ENCODE results near the gene RAD23B. TPM values are rescaled to one million over a fixed set of nuclear protein-coding genes. Genes with fewer than 3 reads are reported as not detected.

Gene RAD23B
- polyA plus RNA-seq, 4 donors, result 129 to 153 (median 133) TPM

GRCh38 chr9:107266624-107267368, 16.3 kb upstream of the RAD23B start:
- DNase-seq (ENCODE audit: low read depth in 4 of 4, low spot score in 2 of 4), result no peak

GRCh38 chr9:107268560-107268959, 14.5 kb upstream of the RAD23B start:
- no peak for DNase-seq (ENCODE audit: low read depth in 4 of 4, low spot score in 2 of 4)

GRCh38 chr9:107269254-107269653, 13.8 kb upstream of the RAD23B start:
- DNase-seq (ENCODE audit: low read depth in 4 of 4, low spot score in 2 of 4), result no peak

DNA sequence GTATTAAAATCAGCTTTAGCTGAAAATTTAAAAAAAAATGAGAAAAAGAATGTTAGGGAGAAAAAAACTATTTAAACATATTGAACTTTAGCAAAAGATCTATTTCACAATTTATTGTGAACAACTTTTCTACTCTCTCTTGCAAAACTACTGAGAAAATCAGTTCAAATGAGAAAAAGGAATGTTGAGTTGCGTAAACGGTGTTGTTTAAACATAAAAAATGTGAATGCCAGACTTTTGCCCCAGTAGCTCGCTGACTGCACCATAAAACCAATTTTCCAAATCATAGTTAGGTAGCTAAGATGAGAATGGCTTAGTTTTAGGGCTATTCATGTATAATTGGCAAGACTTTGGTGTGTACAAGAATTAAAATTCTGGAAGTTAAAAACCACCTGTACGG, 13.4 kb upstream of the RAD23B start:
- DNase-seq (ENCODE audit: low read depth in 4 of 4, low spot score in 2 of 4), result no peak

GRCh38 chr9:107270082-107270481, 13.0 kb upstream of the RAD23B start:
- no peak for DNase-seq (ENCODE audit: low read depth in 4 of 4, low spot score in 2 of 4)

- DNase-seq (ENCODE audit: low read depth in 4 of 4, low spot score in 2 of 4), result no peak
Observed at GRCh38 chr9:107270580-107270979, 12.5 kb upstream of the RAD23B start.

DNA sequence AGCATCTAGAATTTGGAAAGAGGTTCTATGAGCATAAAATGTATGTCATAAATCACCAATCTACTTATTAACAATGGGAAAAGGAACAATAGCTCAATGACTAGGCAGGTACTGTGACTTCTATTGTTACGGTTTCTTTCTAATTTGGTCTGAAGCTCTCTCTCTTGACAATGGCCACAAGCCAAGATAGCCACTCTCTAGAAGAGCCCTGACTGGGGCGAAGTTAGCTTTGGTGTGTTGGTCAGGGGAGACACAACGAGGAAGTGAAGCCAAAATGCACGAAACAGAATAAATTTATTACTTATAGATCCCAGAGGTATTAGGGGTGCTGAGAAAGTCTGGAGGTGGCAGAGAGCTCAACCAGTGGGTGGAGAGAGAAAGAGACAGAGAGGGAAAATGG, 9.4 kb upstream of the RAD23B start:
- DNase-seq (ENCODE audit: low read depth in 4 of 4, low spot score in 2 of 4), result no peak

GRCh38 chr9:107274096-107274495, 9.0 kb upstream of the RAD23B start:
- no peak for DNase-seq (ENCODE audit: low read depth in 4 of 4, low spot score in 2 of 4)

DNA sequence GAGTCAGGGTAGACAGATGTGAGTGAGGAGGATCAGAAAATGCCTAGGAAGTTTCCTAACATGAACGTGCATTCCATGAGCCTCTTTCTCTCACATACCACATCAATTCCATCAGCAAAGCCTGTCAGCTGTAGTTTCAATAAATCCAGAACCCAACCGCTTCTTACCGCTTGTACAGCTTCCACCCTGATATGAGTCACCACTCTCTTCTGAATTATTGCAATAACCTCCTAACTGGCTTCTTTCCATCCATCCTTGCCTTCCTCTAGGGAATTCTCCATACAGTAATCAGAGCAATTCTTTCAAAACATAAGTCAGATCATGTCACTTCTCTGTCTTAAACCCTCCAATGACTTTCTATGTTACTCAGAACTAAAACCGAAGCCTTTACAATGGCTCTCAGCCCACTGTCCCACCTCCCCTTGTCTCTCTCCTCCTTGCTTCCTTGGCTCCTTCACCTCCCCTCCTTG, 8.1 kb upstream of the RAD23B start:
- DNase-seq (ENCODE audit: low read depth in 4 of 4, low spot score in 2 of 4), result no peak

DNA sequence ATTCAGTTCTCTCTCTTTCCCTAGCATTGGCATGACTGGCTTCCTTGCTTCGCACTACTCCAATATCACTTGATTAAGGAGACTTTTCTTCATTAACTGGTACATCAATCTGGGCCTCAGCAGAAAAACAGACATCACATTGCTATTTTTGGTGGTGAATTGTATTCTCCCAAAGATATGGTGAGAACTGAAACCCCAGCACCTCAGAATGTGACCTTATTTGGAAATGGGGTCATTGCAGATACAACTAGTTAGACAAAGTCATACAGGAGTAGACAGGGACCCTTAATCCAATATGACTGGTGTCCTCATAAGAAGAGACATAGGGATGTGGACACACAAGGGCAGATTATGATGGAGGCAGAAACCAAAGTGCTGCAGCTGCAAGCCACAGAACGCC, 7.5 kb upstream of the RAD23B start:
- no peak for DNase-seq (ENCODE audit: low read depth in 4 of 4, low spot score in 2 of 4)

- no peak for DNase-seq (ENCODE audit: low read depth in 4 of 4, low spot score in 2 of 4)
Observed at GRCh38 chr9:107276966-107277710, 5.9 kb upstream of the RAD23B start.

- DNase-seq (ENCODE audit: low read depth in 4 of 4, low spot score in 2 of 4), result no peak
Observed at GRCh38 chr9:107277801-107278200, 5.3 kb upstream of the RAD23B start.

DNA sequence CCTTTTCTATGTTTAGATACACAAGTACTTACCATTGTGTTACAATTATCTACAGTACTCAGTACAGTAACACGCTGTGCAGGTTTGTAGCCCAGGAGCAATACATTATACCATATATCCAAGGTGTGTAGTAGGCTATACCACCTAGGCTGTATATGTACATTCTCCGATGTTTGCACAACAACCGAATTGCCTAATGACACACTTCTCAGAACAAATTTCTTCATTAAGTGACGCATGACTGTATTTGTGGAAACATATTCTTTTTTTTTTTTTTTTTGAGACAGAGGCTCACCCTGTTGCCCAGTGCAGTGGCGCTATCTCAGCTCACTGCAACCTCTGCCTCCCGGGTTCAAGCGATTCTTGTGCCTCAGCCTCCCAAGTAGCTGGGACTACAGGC, 4.0 kb upstream of the RAD23B start:
- no peak for DNase-seq (ENCODE audit: low read depth in 4 of 4, low spot score in 2 of 4)

DNA sequence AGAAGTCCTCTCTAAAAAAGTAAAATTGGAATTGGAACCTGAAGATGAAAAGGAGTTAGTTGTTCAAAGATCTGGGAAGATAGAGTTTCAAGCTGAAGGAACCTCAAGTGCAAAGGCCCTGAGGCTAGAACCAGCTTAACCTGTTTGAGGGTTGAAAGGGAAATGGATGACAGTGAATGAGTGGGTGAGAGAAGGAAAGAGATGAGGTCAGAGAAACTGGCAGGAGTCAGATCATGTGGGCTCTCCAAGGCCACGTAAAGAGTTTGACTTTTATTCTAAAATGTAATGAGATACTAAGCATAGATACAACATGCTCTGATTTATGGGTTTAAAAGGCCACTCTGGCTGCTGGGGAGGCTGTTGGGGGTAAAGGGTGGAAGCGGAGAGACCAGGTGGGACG, 2.5 kb upstream of the RAD23B start:
- DNase-seq (ENCODE audit: low read depth in 4 of 4, low spot score in 2 of 4), result no peak

- DNase-seq (ENCODE audit: low read depth in 4 of 4, low spot score in 2 of 4), result no peak
Observed at GRCh38 chr9:107281184-107281583, 1.9 kb upstream of the RAD23B start.

- DNase-seq (ENCODE audit: low read depth in 4 of 4, low spot score in 2 of 4), result no peak
Observed at GRCh38 chr9:107281922-107282667, 984 bp upstream of the RAD23B start.

DNA sequence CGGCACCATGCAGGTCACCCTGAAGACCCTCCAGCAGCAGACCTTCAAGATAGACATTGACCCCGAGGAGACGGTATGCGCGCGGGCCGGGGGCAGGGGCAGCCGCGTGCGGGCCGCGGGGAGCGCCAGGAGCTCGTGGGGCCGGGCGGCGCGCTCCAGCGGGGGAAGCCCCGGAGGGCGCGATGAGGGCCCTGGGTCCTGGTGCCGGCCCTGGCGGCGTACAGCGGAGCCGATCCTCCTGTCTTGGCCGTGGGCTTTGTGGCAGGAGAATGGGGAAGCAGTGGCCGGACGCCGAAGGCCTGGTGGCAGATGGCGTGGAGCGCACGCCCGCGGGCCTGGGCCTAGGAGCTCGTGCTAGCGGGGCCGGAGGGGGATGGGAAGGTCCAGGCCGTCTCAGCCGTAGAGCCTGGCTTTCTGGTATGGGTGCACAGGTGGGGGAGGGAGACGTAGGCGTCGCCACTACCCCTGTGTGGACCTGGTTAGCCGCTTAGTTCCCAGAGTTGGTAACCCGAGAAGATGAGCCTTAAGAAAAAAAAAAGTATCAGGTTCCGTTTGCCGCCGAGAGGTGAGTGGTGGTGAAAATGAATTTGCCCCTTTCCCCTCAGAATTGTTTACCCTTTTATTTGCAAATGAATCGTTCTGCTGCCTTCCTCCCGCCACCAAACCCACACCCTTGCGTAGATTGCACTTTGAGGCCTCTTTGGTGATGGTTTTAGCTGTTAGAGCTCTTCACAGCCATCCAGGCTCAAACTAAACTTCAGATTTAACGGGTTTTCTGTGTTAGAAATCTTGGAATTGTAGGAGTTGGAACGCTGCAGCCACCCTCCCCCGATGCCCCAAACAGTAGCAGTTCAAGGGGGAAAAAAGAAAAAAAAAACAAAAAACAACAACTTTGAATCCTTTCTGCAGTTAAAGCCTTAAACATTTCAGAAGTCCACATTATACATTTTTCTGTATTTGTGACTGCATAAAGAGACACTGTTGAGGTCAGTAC, 841 bp downstream of the RAD23B start:
- DNase-seq (ENCODE audit: low read depth in 4 of 4, low spot score in 2 of 4), result peak; percentile 47 to 68 (median 68)

GRCh38 chr9:107284636-107285035, 1.6 kb downstream of the RAD23B start:
- DNase-seq (ENCODE audit: low read depth in 4 of 4, low spot score in 2 of 4), result no peak

- DNase-seq (ENCODE audit: low read depth in 4 of 4, low spot score in 2 of 4), result no peak
Observed at GRCh38 chr9:107285286-107285685, 2.2 kb downstream of the RAD23B start.

DNA sequence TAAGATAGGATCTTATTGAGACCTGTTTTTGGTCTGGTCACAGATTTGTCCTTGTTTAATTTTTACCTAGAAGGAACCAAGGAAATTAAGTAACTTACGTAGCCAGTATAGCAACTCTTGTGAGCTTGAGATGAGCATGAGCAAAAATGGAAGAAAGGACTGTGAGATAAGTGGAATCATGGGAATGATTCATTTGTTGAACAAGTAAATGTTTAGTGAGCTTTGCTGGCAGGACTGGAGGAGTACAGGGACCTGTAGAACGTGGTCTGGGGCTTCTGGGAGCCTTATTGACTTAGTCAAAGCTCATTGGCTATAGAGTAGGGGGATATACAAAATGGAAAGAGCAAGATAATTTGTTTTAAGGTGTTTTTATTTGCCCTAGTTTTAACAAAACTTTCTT, 3.0 kb downstream of the RAD23B start:
- DNase-seq (ENCODE audit: low read depth in 4 of 4, low spot score in 2 of 4), result no peak

Data from left renal cortex interstitium (tissue), 4 donors.